Measurements from ENCODE around the gene PAPPA. TPM values are rescaled to one million over a fixed set of nuclear protein-coding genes. Genes with fewer than 3 reads are reported as not detected.

PAPPA gene
- total RNA-seq, 1 donor: 56.5 TPM

- no peak overlapping the region for H3K4me3 ChIP-seq (ENCODE audit: insufficient read depth, low read length)
- peaks cover 8% of the 10 kb centered on the region for H3K79me2 ChIP-seq (ENCODE audit: insufficient read depth, low read length)
- no peak for DNase-seq (ENCODE audit: insufficient read length, low spot score, missing footprints)
- peaks cover 21% of the 10 kb centered on the region for H3K4me1 ChIP-seq (ENCODE audit: insufficient read depth, low read length)
- H3K9me3 ChIP-seq (ENCODE audit: low read depth, low read length): no peaks in the 10 kb centered on the region
- no peak overlapping the region for H3K4me2 ChIP-seq (ENCODE audit: insufficient read depth, low read length)
- no peak for TF ChIP-seq CTCF (IDR thresholded peaks at IDR 0.05; ENCODE audit: extremely low read depth, low read depth, low read length)
- no peaks in the 10 kb centered on the region for H4K20me1 ChIP-seq (ENCODE audit: insufficient read depth, low read length)
- H3K27me3 ChIP-seq (ENCODE audit: insufficient read depth, low read length): no peaks in the 10 kb centered on the region
- no peak overlapping the region for H3K27ac ChIP-seq (ENCODE audit: low read depth, low read length)
- H2AFZ ChIP-seq (ENCODE audit: low read length): no peak overlapping the region
- H3K36me3 ChIP-seq (ENCODE audit: insufficient read depth, low read length): no peaks in the 10 kb centered on the region
Observed at GRCh38 chr9:116160676-116161571, 7.3 kb downstream of the PAPPA start.

DNA sequence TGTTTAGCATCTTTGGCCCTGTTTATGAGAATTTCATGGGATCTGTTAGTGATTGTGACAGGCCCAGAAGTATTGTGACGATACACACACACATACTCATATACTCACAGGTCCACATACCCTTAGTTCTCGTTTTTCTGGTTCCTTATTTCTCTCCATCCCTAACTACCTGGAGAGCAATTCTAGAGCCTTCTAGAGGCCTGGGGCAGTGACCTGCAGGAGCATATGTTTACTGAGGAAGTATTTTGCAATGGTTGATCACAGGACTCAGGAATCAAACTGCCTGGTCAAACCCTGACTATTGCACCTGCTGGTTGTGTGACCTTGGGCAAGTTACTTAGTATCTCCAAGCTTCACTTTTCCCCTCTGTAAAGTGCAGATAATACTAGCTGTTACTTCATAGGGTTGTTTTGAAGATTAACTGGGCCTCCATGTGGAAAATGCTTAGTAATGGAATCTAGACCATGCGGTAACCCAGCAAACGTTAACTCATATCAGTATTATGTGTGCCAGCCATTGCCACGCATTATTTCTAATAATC lies 8.7 kb downstream of the PAPPA start:
- Histone ChIP-seq H3K27me3 (ENCODE audit: insufficient read depth, low read length) (no peaks in the 10 kb centered on the region), H2AFZ (ENCODE audit: low read length) (no peak overlapping the region), H3K9me3 (ENCODE audit: low read depth, low read length) (no peaks in the 10 kb centered on the region), H3K79me2 (ENCODE audit: insufficient read depth, low read length) (peaks cover 8% of the 10 kb centered on the region), H3K27ac (ENCODE audit: low read depth, low read length) (no peak overlapping the region), H3K4me2 (ENCODE audit: insufficient read depth, low read length) (no peak overlapping the region), H4K20me1 (ENCODE audit: insufficient read depth, low read length) (no peaks in the 10 kb centered on the region), H3K4me1 (ENCODE audit: insufficient read depth, low read length) (peaks cover 15% of the 10 kb centered on the region), H3K4me3 (ENCODE audit: insufficient read depth, low read length) (no peak overlapping the region), H3K36me3 (ENCODE audit: insufficient read depth, low read length) (no peaks in the 10 kb centered on the region)
- no peak for DNase-seq (ENCODE audit: insufficient read length, low spot score, missing footprints)
- no peak for TF ChIP-seq CTCF (IDR thresholded peaks at IDR 0.05; ENCODE audit: extremely low read depth, low read depth, low read length)

DNA sequence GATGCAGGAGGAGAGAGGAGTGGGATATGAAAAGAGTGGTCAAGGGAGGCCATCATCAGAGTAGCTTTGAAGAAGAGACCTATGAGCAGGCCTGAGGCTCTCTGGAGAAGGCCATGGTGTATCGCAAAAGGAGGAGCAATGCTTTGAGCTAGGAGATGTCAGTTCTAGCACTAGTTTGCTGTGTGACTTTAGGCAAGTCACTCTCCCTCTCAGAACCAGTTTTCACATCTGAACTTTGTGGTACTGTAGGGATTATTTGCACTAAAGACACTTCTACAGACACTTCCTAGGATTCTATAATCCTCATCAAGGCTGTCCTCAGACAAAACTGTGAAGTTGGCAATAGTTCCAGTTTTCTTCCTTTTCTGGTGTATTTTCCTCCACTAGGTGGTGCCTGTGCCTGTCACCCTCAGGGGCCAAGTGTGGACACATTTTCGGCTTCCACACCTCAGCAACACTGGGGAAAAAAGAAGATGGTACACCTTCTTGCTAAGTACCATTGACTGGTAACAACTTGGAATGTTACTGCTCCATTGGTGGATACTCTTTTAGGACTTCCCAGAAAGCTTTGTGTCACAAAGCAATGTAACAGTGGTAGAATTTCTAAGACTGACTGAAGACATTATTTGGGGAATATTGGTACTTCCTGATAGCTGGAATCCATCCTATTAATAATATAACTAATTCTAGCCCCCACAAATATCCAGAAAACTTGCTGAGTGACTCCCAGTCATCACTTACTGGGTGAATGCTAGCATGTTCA lies 9.9 kb downstream of the PAPPA start:
- Histone ChIP-seq H2AFZ (ENCODE audit: low read length) (no peak overlapping the region), H3K4me3 (ENCODE audit: insufficient read depth, low read length) (no peak overlapping the region), H3K4me1 (ENCODE audit: insufficient read depth, low read length) (peaks cover 8% of the 10 kb centered on the region), H3K4me2 (ENCODE audit: insufficient read depth, low read length) (no peak overlapping the region), H3K36me3 (ENCODE audit: insufficient read depth, low read length) (no peaks in the 10 kb centered on the region), H3K79me2 (ENCODE audit: insufficient read depth, low read length) (peaks cover 5% of the 10 kb centered on the region), H3K27me3 (ENCODE audit: insufficient read depth, low read length) (no peaks in the 10 kb centered on the region), H3K27ac (ENCODE audit: low read depth, low read length) (no peak overlapping the region), H3K9me3 (ENCODE audit: low read depth, low read length) (no peaks in the 10 kb centered on the region), H4K20me1 (ENCODE audit: insufficient read depth, low read length) (no peaks in the 10 kb centered on the region)
- TF ChIP-seq CTCF (IDR thresholded peaks at IDR 0.05; ENCODE audit: extremely low read depth, low read depth, low read length): peak; percentile 62
- DNase-seq (ENCODE audit: insufficient read length, low spot score, missing footprints): no peak

GRCh38 chr9:116165912-116166311 lies 12.3 kb downstream of the PAPPA start:
- TF ChIP-seq CTCF (IDR thresholded peaks at IDR 0.05; ENCODE audit: extremely low read depth, low read depth, low read length): no peak
- H4K20me1 ChIP-seq (ENCODE audit: insufficient read depth, low read length): no peaks in the 10 kb centered on the region
- no peaks in the 10 kb centered on the region for H3K9me3 ChIP-seq (ENCODE audit: low read depth, low read length)
- peaks cover 8% of the 10 kb centered on the region for H3K4me1 ChIP-seq (ENCODE audit: insufficient read depth, low read length)
- no peaks in the 10 kb centered on the region for H3K36me3 ChIP-seq (ENCODE audit: insufficient read depth, low read length)
- H3K4me3 ChIP-seq (ENCODE audit: insufficient read depth, low read length): no peak overlapping the region
- no peak for DNase-seq (ENCODE audit: insufficient read length, low spot score, missing footprints)
- no peak overlapping the region for H2AFZ ChIP-seq (ENCODE audit: low read length)
- no peaks in the 10 kb centered on the region for H3K27me3 ChIP-seq (ENCODE audit: insufficient read depth, low read length)
- H3K79me2 ChIP-seq (ENCODE audit: insufficient read depth, low read length): peaks cover 2% of the 10 kb centered on the region
- H3K4me2 ChIP-seq (ENCODE audit: insufficient read depth, low read length): no peak overlapping the region
- H3K27ac ChIP-seq (ENCODE audit: low read depth, low read length): no peak overlapping the region
